Endothelial cell of umbilical vein (primary cell): ENCODE data around the gene PITPNM3.

Experiments used
- EZH2 ChIP-seq: IDR thresholded peaks from 2 replicates; pipeline ENCODE4 v1.6.1; 2012; ENCODE audit warnings: borderline replicate concordance, low read depth, mild to moderate bottlenecking, moderate library complexity, low read length, inconsistent platforms; ENCODE audit not compliant: severe bottlenecking
- FOS ChIP-seq: IDR thresholded peaks from 2 replicates; pipeline ENCODE4 v1.6.1; 2011; ENCODE audit warnings: mild to moderate bottlenecking, low read length, moderate library complexity, borderline replicate concordance; ENCODE audit not compliant: insufficient read depth
- POLR2A ChIP-seq: IDR thresholded peaks from 2 replicates; pipeline ENCODE4 v1.6.1; 2012; ENCODE audit warnings: low read depth, mild to moderate bottlenecking, control low read depth, low read length
- TF ChIP-seq, protein P1 (sequence below): IDR thresholded peaks from 2 replicates; pipeline ENCODE4 v1.6.1; 2011; ENCODE audit not compliant: insufficient read depth, insufficient read length
- TF ChIP-seq, protein P2 (sequence below), 2 donors: IDR thresholded peaks; 1 replicate in 1 of 2; 2 replicates in 1 of 2; pipeline ENCODE4 v1.5.1; 2011; ENCODE audit warnings: low read length in 2 of 2, mild to moderate bottlenecking in 2 of 2, moderate library complexity in 2 of 2, control low read depth in 1 of 2, inconsistent platforms in 1 of 2, low read depth in 1 of 2; ENCODE audit not compliant: insufficient read depth in 1 of 2; ENCODE audit errors: extremely low read depth in 1 of 2

DNA sequence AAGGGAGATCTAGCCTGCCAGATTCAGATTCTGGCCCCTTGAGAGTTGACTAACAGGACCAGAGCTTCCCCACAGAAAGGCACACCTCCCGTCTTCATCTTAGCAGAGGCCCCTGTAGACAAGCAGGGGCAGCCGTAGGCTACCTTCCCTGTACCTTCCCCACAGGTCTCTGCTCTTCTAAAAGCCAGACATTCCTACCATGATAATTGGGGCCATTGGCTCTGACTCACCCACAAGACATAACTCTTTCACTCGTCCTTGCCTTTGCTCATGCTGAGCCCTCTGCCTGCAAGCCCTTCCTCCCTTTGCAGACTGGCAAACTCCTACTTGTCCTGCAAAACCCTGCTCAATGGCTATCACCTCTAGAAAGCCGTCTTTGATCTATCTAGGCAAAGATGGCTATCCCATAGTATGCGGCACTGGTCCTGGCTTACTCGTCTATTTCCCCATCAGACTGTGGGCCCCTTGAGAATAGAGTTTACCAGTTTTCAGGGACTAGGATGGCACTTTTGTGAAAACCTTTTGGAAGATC is 68.3 kb downstream of the PITPNM3 start:
- TF ChIP-seq, protein P1, sequence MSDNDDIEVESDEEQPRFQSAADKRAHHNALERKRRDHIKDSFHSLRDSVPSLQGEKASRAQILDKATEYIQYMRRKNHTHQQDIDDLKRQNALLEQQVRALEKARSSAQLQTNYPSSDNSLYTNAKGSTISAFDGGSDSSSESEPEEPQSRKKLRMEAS: no peak
- TF ChIP-seq, protein P2, sequence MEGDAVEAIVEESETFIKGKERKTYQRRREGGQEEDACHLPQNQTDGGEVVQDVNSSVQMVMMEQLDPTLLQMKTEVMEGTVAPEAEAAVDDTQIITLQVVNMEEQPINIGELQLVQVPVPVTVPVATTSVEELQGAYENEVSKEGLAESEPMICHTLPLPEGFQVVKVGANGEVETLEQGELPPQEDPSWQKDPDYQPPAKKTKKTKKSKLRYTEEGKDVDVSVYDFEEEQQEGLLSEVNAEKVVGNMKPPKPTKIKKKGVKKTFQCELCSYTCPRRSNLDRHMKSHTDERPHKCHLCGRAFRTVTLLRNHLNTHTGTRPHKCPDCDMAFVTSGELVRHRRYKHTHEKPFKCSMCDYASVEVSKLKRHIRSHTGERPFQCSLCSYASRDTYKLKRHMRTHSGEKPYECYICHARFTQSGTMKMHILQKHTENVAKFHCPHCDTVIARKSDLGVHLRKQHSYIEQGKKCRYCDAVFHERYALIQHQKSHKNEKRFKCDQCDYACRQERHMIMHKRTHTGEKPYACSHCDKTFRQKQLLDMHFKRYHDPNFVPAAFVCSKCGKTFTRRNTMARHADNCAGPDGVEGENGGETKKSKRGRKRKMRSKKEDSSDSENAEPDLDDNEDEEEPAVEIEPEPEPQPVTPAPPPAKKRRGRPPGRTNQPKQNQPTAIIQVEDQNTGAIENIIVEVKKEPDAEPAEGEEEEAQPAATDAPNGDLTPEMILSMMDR (IDR thresholded peaks at IDR 0.05; ENCODE audit: extremely low read depth in 1 of 2, insufficient read depth in 1 of 2, low read depth in 1 of 2, low read length in 2 of 2): no peak
- no peak for TF ChIP-seq EZH2
- TF ChIP-seq FOS: no peak
- TF ChIP-seq POLR2A: no peak
